H1 (cell line): ENCODE data around the gene GYPA. TPM values are rescaled to one million over a fixed set of nuclear protein-coding genes. Genes with fewer than 3 reads are reported as not detected.
"Not testable (repeated sequence)": the region's sequence is repeated elsewhere in the genome, so short reads cannot be mapped to it uniquely, and the experiment has no call there.

Experiments used
- CTCF ChIA-PET: fragments of 300-600 bp; sonication (Branson Sonifier 250); formaldehyde crosslinking; loops from one replicate; lab custom pipeline; 2021; ENCODE audit not compliant: partially characterized antibody; lab: Charles Lee
- POLR2A ChIA-PET: fragments of 300-600 bp; sonication (Branson Sonifier 250); formaldehyde crosslinking; loops from one replicate; lab custom pipeline; 2021; ENCODE audit warnings: inconsistent platforms; ENCODE audit not compliant: partially characterized antibody; lab: Charles Lee
- DNase-seq, 2 experiments: peaks; one replicate each; pipeline versions ENCODE4 v3.0.0 to v3.0.0-alpha.2; 2010 to 2022; ENCODE audit warnings: low spot score in 2 of 2, low read depth in 1 of 2, mixed read lengths in 1 of 2
- FAIRE-seq: peaks from 2 replicates; lab custom pipeline; 2011; peaks lifted over from hg19 to GRCh38; lab: Jason Lieb, UNC
- H2AFZ ChIP-seq: 2 replicates; pipeline ENCODE4 v1.8.1; 2012; ENCODE audit warnings: low read length, inconsistent platforms
- H2AK5ac ChIP-seq: 2 replicates; pipeline ENCODE4 v1.6.1; 2013; ENCODE audit warnings: low read depth, low read length
- H2BK120ac ChIP-seq: replicated peaks from 2 replicates; pipeline ENCODE3; 2013; ENCODE audit warnings: low read depth, low read length, inconsistent platforms
- H2BK12ac ChIP-seq: 2 replicates; pipeline ENCODE4 v1.6.1; 2013; ENCODE audit warnings: low read depth, low read length
- H2BK15ac ChIP-seq: 2 replicates; pipeline ENCODE4 v1.6.1; 2013; ENCODE audit warnings: low read length
- H2BK20ac ChIP-seq: 2 replicates; pipeline ENCODE4 v1.6.1; 2013; ENCODE audit warnings: low read length
- H2BK5ac ChIP-seq: 2 replicates; pipeline ENCODE4 v1.6.1; 2013; ENCODE audit warnings: low read depth, low read length
- H3K14ac ChIP-seq: 2 replicates; pipeline ENCODE4 v1.6.1; 2013; ENCODE audit warnings: inconsistent platforms; ENCODE audit not compliant: insufficient read length
- H3K18ac ChIP-seq: 2 replicates; pipeline ENCODE4 v1.6.1; 2013; ENCODE audit warnings: low read length; ENCODE audit errors: extremely low read depth
- H3K23ac ChIP-seq: 2 replicates; pipeline ENCODE4 v1.6.1; 2013; ENCODE audit warnings: inconsistent platforms; ENCODE audit not compliant: insufficient read length
- H3K23me2 ChIP-seq: 2 replicates; pipeline ENCODE4 v1.6.1; 2013; ENCODE audit warnings: low read depth, low read length
- H3K27ac ChIP-seq: 2 replicates; pipeline ENCODE4 v1.6.1; 2011; ENCODE audit warnings: low read depth, low read length, inconsistent platforms
- H3K27me3 ChIP-seq, 4 experiments: replicated peaks in 1 of 4; 1 replicate in 1 of 4; 2 replicates in 3 of 4; pipeline versions ENCODE4 v1.6.1 to v1.8.1; 2011 to 2013; ENCODE audit warnings: low read length in 3 of 4, mild to moderate bottlenecking in 3 of 4, inconsistent platforms in 2 of 4, mixed read lengths in 2 of 4, moderate library complexity in 1 of 4; ENCODE audit not compliant: control insufficient read depth in 3 of 4, insufficient read depth in 3 of 4; ENCODE audit errors: extremely low read depth in 1 of 4
- H3K36me3 ChIP-seq, 4 experiments: 2 replicates each; pipeline versions ENCODE4 v1.6.1 to v1.8.1; 2011 to 2013; ENCODE audit warnings: mild to moderate bottlenecking in 4 of 4, low read length in 3 of 4, moderate library complexity in 2 of 4, control low read depth in 1 of 4, inconsistent platforms in 1 of 4; ENCODE audit not compliant: insufficient read depth in 4 of 4, control insufficient read depth in 2 of 4
- H3K4ac ChIP-seq: replicated peaks from 2 replicates; pipeline ENCODE3; 2013; ENCODE audit warnings: low read length, low read depth, mixed read lengths, inconsistent platforms; ENCODE audit not compliant: insufficient read length
- H3K4me1 ChIP-seq, 4 experiments: replicated peaks in 1 of 4; 1 replicate in 1 of 4; 2 replicates in 3 of 4; pipeline versions ENCODE4 v1.6.1 to v1.8.1; 2011 to 2013; ENCODE audit warnings: low read length in 3 of 4, inconsistent platforms in 2 of 4, mixed read lengths in 1 of 4; ENCODE audit not compliant: insufficient read depth in 4 of 4, control insufficient read depth in 3 of 4
- H3K4me2 ChIP-seq, 2 experiments: 2 replicates each; pipeline versions ENCODE4 v1.6.1 to v1.8.1; 2011 to 2013; ENCODE audit warnings: low read depth in 2 of 2, low read length in 2 of 2, control low read depth in 1 of 2, inconsistent platforms in 1 of 2, mild to moderate bottlenecking in 1 of 2; ENCODE audit not compliant: insufficient read depth in 1 of 2
- H3K4me3 ChIP-seq, 4 experiments: fragments of 200-600, 300-600 bp in 1 of 4; sonication (generic), shearing (Covaris generic), sonication (Bioruptor Twin) in 1 of 4; 2 replicates each; pipeline versions ENCODE4 v1.5.1 to v1.8.1; 2011 to 2016; ENCODE audit warnings: low read length in 4 of 4, low read depth in 3 of 4, control low read depth in 2 of 4, inconsistent platforms in 2 of 4, mild to moderate bottlenecking in 2 of 4, mixed read lengths in 1 of 4, moderate library complexity in 1 of 4; ENCODE audit not compliant: insufficient read depth in 2 of 4; ENCODE audit errors: extremely low read depth in 1 of 4
- H3K56ac ChIP-seq: replicated peaks from 2 replicates; pipeline ENCODE3; 2013; ENCODE audit warnings: low read depth, mild to moderate bottlenecking, mixed read lengths, low read length, inconsistent platforms; ENCODE audit not compliant: insufficient read length
- H3K79me1 ChIP-seq: 2 replicates; pipeline ENCODE4 v1.6.1; 2013; ENCODE audit warnings: low read depth, low read length, control low read depth
- H3K79me2 ChIP-seq, 2 experiments: 2 replicates each; pipeline versions ENCODE4 v1.6.1 to v1.8.1; 2012 to 2013; ENCODE audit warnings: low read length in 2 of 2, mild to moderate bottlenecking in 2 of 2, inconsistent platforms in 1 of 2; ENCODE audit not compliant: insufficient read depth in 2 of 2, control insufficient read depth in 1 of 2
- H3K9ac ChIP-seq, 4 experiments: replicated peaks in 1 of 4; 1 replicate in 1 of 4; 2 replicates in 3 of 4; pipeline versions ENCODE4 v1.6.1 to v1.8.1; 2011 to 2013; ENCODE audit warnings: low read depth in 3 of 4, low read length in 3 of 4, control low read depth in 2 of 4, mild to moderate bottlenecking in 2 of 4, moderate library complexity in 2 of 4, inconsistent platforms in 1 of 4; ENCODE audit errors: extremely low read depth in 1 of 4
- H3K9me3 ChIP-seq, 2 experiments: 2 replicates each; pipeline versions ENCODE4 v1.6.1 to v1.8.1; 2012 to 2013; ENCODE audit warnings: mild to moderate bottlenecking in 2 of 2, moderate library complexity in 2 of 2, control low read depth in 1 of 2, inconsistent platforms in 1 of 2, low read depth in 1 of 2, low read length in 1 of 2, mixed read lengths in 1 of 2; ENCODE audit not compliant: insufficient read depth in 2 of 2
- H4K20me1 ChIP-seq, 2 experiments: replicated peaks in 1 of 2; 2 replicates each; pipeline versions ENCODE3 to v1.8.1; 2011 to 2013; ENCODE audit warnings: inconsistent platforms in 2 of 2, low read length in 2 of 2, mild to moderate bottlenecking in 1 of 2; ENCODE audit not compliant: insufficient read depth in 2 of 2, control insufficient read depth in 1 of 2
- H4K5ac ChIP-seq: 2 replicates; pipeline ENCODE4 v1.6.1; 2013; ENCODE audit warnings: low read length, low read depth, mixed read lengths, inconsistent platforms; ENCODE audit not compliant: insufficient read length
- H4K8ac ChIP-seq: 2 replicates; pipeline ENCODE4 v1.8.0; 2013; ENCODE audit warnings: mild to moderate bottlenecking, moderate library complexity, low read length, inconsistent platforms; ENCODE audit not compliant: insufficient read depth; ENCODE audit errors: extremely low read depth
- H4K91ac ChIP-seq: replicated peaks from 2 replicates; pipeline ENCODE3; 2013; ENCODE audit warnings: low read length, mixed read lengths, inconsistent platforms; ENCODE audit not compliant: insufficient read length
- WGBS, 2 experiments: shearing (Covaris generic) in 1 of 2; methylation state at CpG; one replicate each; pipeline versions ENCODE4 v1.1.6 to v1.1.7; 2013 to 2015; ENCODE audit warnings: low lambda C conversion rate in 2 of 2, mixed read lengths in 2 of 2, inconsistent platforms in 1 of 2, low coverage in 1 of 2, missing lambda C conversion rate in 1 of 2; ENCODE audit not compliant: insufficient replicate concordance in 2 of 2, insufficient coverage in 1 of 2, insufficient read length in 1 of 2; ENCODE audit errors: extremely low coverage in 1 of 2, missing lambda C conversion rate in 1 of 2; 5-methylcytosine and 5-hydroxymethylcytosine counted together
- long read RNA-seq, 2 experiments: library from RNA in 1 of 2; library from capped mRNA in 1 of 2; stranded (forward); transcript quantifications; one replicate each; pipeline ENCODE4 v2.0.0, GENCODE V29; 2021; ENCODE audit warnings: inconsistent platforms in 1 of 2
- polyA minus RNA-seq, 3 experiments: library from RNA; depleted of rRNA, polyadenylated mRNA; stranded (reverse); fragments of >200 nt; gene quantifications; 1 replicate in 2 of 3; 2 replicates in 1 of 3; pipeline ENCODE4 v1.2.3, GENCODE V29; 2011
- polyA plus RNA-seq, 7 experiments: library from polyadenylated mRNA; depleted of rRNA in 3 of 7; stranded (reverse) in 5 of 7; unstranded in 2 of 7; fragments of >200 nt in 5 of 7; fragments of 200-250 nt in 2 of 7; gene quantifications; 1 replicate in 5 of 7; 2 replicates in 1 of 7; 4 replicates in 1 of 7; pipeline versions ENCODE4 v1.2.1 to v1.2.3, GENCODE V29; 2011 to 2013; ENCODE audit warnings: missing spikeins in 2 of 7, mixed read lengths in 2 of 7
- total RNA-seq: library from RNA; stranded (reverse); fragmentation: NEBNext Ultra II Directional; extraction: Animal tissue kit (Norgen Biotek cat#: 25700); gene quantifications from 2 replicates; pipeline ENCODE4 v1.2.1, GENCODE V29; 2021

The GYPA gene
- total RNA-seq (not detected in 2 replicates), polyA plus RNA-seq (2011; rRNA removed) (not detected in 2 replicates), polyA minus RNA-seq (2011; rRNA and poly(A)+ RNA removed) (not detected in 2 replicates)
- polyA plus RNA-seq (2011; cell fraction: cytosol; rRNA removed), result not detected
- polyA plus RNA-seq (2011; cell fraction: nucleus; rRNA removed), result not detected
- polyA plus RNA-seq (2012, experiment 1 of 2), result not detected in 4 replicates
- polyA plus RNA-seq (2012, experiment 2 of 2), result not detected
- not detected for polyA plus RNA-seq (2013, experiment 1 of 2)
- polyA plus RNA-seq (2013, experiment 2 of 2), result not detected
- polyA minus RNA-seq (2011; cell fraction: cytosol; rRNA and poly(A)+ RNA removed), result not detected
- polyA minus RNA-seq (2011; cell fraction: nucleus; rRNA and poly(A)+ RNA removed), result not detected
- long read RNA-seq, experiment 1, result 0 reads
- long read RNA-seq, experiment 2, result 0 reads

DNA sequence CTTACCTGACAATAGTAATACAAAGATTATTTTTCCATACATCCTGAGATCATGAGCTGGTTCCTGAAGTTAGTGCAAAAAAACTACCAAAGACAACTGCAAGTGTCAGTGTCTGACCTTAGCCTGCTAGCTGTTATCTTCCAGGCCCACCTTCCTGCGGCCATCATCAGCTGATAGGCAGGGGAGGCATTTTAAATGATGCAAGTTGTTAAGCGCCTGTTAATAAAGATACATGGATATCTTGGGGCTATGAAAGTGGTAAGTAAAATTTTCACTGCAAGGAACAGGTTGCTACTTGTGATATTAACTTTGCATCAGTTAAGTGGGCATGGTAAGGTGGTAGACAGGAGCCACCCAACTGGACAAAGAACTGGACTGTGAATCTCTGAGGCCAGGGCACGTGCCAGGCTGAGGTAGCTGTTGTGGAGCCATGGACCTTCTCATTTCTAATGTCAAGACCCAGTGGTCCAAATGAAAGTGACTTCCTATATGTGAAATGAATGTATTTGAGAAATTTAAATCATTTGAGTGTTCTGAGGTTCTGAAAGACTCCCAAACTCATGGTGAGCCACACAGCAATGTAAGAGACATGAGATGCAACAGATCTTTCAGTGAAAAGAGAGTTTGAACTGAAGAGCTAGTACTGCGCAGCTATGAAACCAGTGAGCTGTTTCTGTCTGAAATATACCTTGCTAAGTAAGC lies at the start of gene GYPA:
TSS of gene GYPA (minus strand) at position 125 of the 702 bp plus-strand sequence. CDS start at position 42, 83 bp downstream.
- H2BK5ac ChIP-seq, H2BK20ac ChIP-seq, H3K79me1 ChIP-seq, H3K18ac ChIP-seq, H4K8ac ChIP-seq, H4K5ac ChIP-seq, H3K23me2 ChIP-seq, H2AK5ac ChIP-seq, H2BK15ac ChIP-seq, H3K9ac ChIP-seq, H3K4ac ChIP-seq, H4K91ac ChIP-seq, FAIRE-seq, H3K9me3 ChIP-seq, H3K4me1 ChIP-seq, H3K27me3 ChIP-seq, DNase-seq, H3K4me2 ChIP-seq, H2BK120ac ChIP-seq, H3K27ac ChIP-seq, H4K20me1 ChIP-seq, H3K36me3 ChIP-seq, H3K79me2 ChIP-seq, H3K4me3 ChIP-seq, H3K14ac ChIP-seq, H3K23ac ChIP-seq, H2AFZ ChIP-seq, H2BK12ac ChIP-seq, H3K56ac ChIP-seq, CTCF ChIA-PET, POLR2A ChIA-PET: not testable (repeated sequence)
- 91% methylated on average over 3 of the region's 4 CpGs; no CpG with 5 or more reads in 1 of the 2 experiments for WGBS, 2 experiments
